Testis (tissue), 3 donors: Measurements from ENCODE around the gene OTULINL. TPM values are rescaled to one million over a fixed set of nuclear protein-coding genes. Genes with fewer than 3 reads are reported as not detected.

Experiments
- DNase-seq: peaks from one replicate; pipeline ENCODE4 v3.0.0-alpha.2; 2019
- H3K27ac ChIP-seq, 2 donors: fragments of 200-600 bp; sonication (generic); one replicate each; pipeline ENCODE4 v1.5.1; 2019
- H3K27me3 ChIP-seq: fragments of 200-600 bp; sonication (generic); one replicate; pipeline ENCODE4 v1.5.1; 2019
- H3K36me3 ChIP-seq: fragments of 200-600 bp; sonication (generic); one replicate; pipeline ENCODE4 v1.5.1; 2017; ENCODE audit warnings: low read depth; ENCODE audit errors: missing control alignments
- H3K4me1 ChIP-seq: fragments of 200-600 bp; sonication (generic); one replicate; pipeline ENCODE4 v1.5.1; 2019
- H3K4me3 ChIP-seq, 2 donors: fragments of 200-600 bp; sonication (generic); one replicate each; pipeline ENCODE4 v1.5.1; 2017 to 2019
- H3K9me3 ChIP-seq: fragments of 200-600 bp; sonication (generic); one replicate; pipeline ENCODE4 v1.5.1; 2017
- POLR2A ChIP-seq: fragments of 450-650 bp; IDR thresholded peaks from one replicate; pipeline ENCODE4 v1.6.1; 2017; ENCODE audit warnings: antibody characterized with exemption, mild to moderate bottlenecking, moderate library complexity
- WGBS, 2 donors: methylation state at CpG; one replicate each; pipeline ENCODE4 v1.1.5; 2018; 5-methylcytosine and 5-hydroxymethylcytosine counted together
- intact Hi-C: fragments of 100-400 bp; cut with DNase I; formaldehyde crosslinking; loops from one replicate; pipeline ENCODE4 v1.15.1; 2023; ENCODE audit warnings: low total_unique reads
- polyA plus RNA-seq: library from polyadenylated mRNA; stranded (reverse); fragments of 350-450 nt; fragmentation: Illumina TruSeq; extraction: RNeasy Lipid Tissue Mini Kit (QIAGEN cat#74804); gene quantifications from one replicate; pipeline ENCODE4 v1.2.3, GENCODE V29; 2014; ENCODE audit warnings: low read depth, low replicate concordance; ENCODE audit not compliant: insufficient read depth
- total RNA-seq, 2 donors: library from RNA; depleted of rRNA; stranded (reverse); fragments of >200 nt; gene quantifications; one replicate each; pipeline ENCODE4 v1.2.3, GENCODE V29; 2016
- TF ChIP-seq, protein P1 (sequence below), 3 experiments: fragments of 450-650 bp in 2 of 3; fragments of 200-600 bp in 1 of 3; sonication (generic) in 1 of 3; IDR thresholded peaks; one replicate each; pipeline ENCODE4 v1.5.1; 2016 to 2019; ENCODE audit warnings: antibody characterized with exemption in 3 of 3, mild to moderate bottlenecking in 2 of 3, moderate library complexity in 1 of 3

OTULINL gene
- total and polyA plus RNA-seq, 3 donors from 2014 or later = 10.2 to 11.3 (median 10.5) TPM

- no peak for DNase-seq
- no peaks in the 10 kb centered on the region for H3K36me3 ChIP-seq
- H3K27ac ChIP-seq = no peak overlapping the region
- no peak for TF ChIP-seq POLR2A
- TF ChIP-seq, protein P1, sequence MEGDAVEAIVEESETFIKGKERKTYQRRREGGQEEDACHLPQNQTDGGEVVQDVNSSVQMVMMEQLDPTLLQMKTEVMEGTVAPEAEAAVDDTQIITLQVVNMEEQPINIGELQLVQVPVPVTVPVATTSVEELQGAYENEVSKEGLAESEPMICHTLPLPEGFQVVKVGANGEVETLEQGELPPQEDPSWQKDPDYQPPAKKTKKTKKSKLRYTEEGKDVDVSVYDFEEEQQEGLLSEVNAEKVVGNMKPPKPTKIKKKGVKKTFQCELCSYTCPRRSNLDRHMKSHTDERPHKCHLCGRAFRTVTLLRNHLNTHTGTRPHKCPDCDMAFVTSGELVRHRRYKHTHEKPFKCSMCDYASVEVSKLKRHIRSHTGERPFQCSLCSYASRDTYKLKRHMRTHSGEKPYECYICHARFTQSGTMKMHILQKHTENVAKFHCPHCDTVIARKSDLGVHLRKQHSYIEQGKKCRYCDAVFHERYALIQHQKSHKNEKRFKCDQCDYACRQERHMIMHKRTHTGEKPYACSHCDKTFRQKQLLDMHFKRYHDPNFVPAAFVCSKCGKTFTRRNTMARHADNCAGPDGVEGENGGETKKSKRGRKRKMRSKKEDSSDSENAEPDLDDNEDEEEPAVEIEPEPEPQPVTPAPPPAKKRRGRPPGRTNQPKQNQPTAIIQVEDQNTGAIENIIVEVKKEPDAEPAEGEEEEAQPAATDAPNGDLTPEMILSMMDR (IDR thresholded peaks at IDR 0.05) = no peak
- no peaks in the 10 kb centered on the region for H3K27me3 ChIP-seq
- no peaks in the 10 kb centered on the region for H3K9me3 ChIP-seq
- H3K4me1 ChIP-seq = no peaks in the 10 kb centered on the region
- intact Hi-C loops = no loop called here
- no peak overlapping the region for H3K4me3 ChIP-seq
- WGBS, 2 donors = 81 to 88% methylated on average over 1 of the region's 1 CpG
These were observed 21.5 kb downstream of the OTULINL start for GRCh38 chr5:14603141-14603540.

DNA sequence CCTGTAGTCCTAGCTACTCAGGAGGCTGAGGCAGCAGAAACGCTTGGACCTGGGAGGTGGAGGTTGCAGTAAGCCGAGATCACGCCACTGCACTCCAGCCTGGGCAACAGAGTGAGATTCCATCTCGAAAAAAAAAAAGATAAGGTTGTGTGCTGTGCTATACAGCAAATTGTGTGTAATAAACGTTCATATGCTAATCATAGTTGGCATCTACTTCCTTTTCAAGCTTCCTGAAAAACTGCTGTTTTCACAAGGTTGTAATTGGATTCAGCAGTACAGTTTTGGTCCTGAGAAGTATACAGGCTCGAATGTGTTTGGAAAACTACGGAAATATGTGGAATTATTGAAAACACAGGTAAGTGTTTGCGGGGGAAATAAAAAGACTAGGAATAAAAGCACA lies 25.5 kb downstream of the OTULINL start:
- Histone ChIP-seq H3K36me3 (no peaks in the 10 kb centered on the region), H3K27ac (no peak overlapping the region), H3K4me3 (no peak overlapping the region), H3K9me3 (no peaks in the 10 kb centered on the region), H3K4me1 (no peaks in the 10 kb centered on the region), H3K27me3 (no peaks in the 10 kb centered on the region)
- TF ChIP-seq, protein P1 (IDR thresholded peaks at IDR 0.05) = no peak
- no peak for TF ChIP-seq POLR2A
- intact Hi-C loops = no loop called here
- DNase-seq = no peak
- 87 to 88% methylated on average over 8 of the region's 8 CpGs for WGBS, 2 donors

DNA sequence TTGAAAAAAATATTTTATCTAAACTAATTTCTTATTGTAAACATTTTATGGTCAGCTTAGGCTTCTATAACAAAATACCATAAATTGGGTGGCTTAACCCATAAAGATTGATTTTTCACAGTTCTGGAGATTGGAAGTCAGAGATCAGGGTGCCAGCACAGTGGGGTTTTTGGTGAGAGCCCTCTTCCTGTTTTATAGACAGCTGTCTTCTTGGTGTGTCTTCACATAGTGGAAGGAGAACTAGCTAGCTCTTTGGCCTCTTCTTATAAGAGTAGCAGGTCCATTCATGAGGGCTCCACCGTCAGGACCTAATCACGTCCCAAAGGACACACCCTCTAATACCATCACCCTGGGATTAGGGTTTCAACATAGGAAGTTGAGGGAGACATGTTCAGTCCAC lies 26.6 kb downstream of the OTULINL start:
- Histone ChIP-seq H3K9me3 (no peaks in the 10 kb centered on the region), H3K36me3 (no peaks in the 10 kb centered on the region), H3K4me3 (no peak overlapping the region), H3K27me3 (no peaks in the 10 kb centered on the region), H3K4me1 (no peaks in the 10 kb centered on the region), H3K27ac (no peak overlapping the region)
- DNase-seq = no peak
- no peak for TF ChIP-seq POLR2A
- TF ChIP-seq, protein P1 (IDR thresholded peaks at IDR 0.05) = no peak
- intact Hi-C loops = no loop called here
- 68 to 95% methylated on average over 2 of the region's 2 CpGs for WGBS, 2 donors

DNA sequence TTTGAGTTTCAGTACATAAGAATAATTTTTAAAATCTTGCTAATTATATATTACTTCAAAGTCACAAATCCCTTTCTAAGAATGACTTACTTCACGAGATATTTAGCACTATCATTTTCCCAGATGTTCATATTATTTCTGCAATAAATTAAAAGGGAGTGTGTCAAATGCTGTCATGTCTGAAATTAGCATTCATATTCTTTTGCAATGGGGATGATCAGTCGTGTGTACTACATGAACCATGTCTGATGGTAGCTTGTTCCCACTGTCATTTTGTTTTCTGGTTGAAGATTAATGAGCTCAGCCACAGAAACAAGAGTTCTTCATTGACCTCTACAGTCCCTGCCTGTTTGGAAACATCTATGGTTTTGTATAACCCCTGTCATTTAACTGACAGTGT lies 30.1 kb downstream of the OTULINL start:
- H3K27me3 ChIP-seq = no peaks in the 10 kb centered on the region
- H3K36me3 ChIP-seq = no peaks in the 10 kb centered on the region
- H3K4me1 ChIP-seq = no peaks in the 10 kb centered on the region
- intact Hi-C loops = no loop called here
- no peaks in the 10 kb centered on the region for H3K9me3 ChIP-seq
- H3K27ac ChIP-seq = no peak overlapping the region
- no peak for DNase-seq
- TF ChIP-seq POLR2A = no peak
- TF ChIP-seq, protein P1 (IDR thresholded peaks at IDR 0.05) = no peak
- no peak overlapping the region for H3K4me3 ChIP-seq
- 79 to 89% methylated on average over 2 of the region's 2 CpGs for WGBS, 2 donors

- intact Hi-C loops = no loop called here
- H3K27ac ChIP-seq = no peak overlapping the region
- DNase-seq = no peak
- H3K4me1 ChIP-seq = no peaks in the 10 kb centered on the region
- 88 to 93% methylated on average over 5 of the region's 5 CpGs for WGBS, 2 donors
- no peaks in the 10 kb centered on the region for H3K9me3 ChIP-seq
- no peak overlapping the region for H3K4me3 ChIP-seq
- H3K36me3 ChIP-seq = no peaks in the 10 kb centered on the region
- H3K27me3 ChIP-seq = no peaks in the 10 kb centered on the region
- TF ChIP-seq POLR2A = no peak
- TF ChIP-seq, protein P1 (IDR thresholded peaks at IDR 0.05) = no peak
These were observed 32.9 kb downstream of the OTULINL start for GRCh38 chr5:14614490-14614889.
